Measurements from ENCODE around the gene UGP2.

DNA sequence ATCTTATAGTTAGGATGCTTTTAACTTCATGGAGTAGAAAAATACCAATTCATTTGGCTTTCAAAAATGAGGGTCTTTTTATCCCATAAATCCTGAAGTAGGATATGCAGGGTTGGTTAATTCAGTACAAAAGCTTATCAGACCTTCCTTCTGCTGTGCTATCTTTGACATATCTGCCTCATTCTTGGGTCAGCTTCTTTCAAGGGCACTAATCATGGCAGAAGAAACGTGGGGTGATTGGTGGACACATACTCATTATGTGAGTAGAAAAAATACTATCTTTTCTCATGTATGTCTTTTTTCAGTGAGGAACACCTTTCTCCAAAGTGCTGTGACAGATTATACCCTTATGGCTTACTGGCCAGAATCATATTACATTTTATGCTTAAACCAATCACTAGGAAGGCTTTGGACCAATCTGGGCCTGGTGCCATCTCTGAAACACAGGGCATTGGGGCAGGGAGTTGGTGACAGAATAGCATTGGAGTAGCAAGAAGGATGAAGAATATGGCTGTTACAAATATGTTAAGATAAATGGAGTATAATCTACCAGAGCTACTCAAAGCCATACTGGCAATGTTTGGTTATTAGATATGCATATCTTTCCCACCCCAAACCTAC lies 10.1 kb downstream of the UGP2 start:
- TF ChIP-seq CTCF (IDR thresholded peaks at IDR 0.05; ENCODE audit: low read depth, low read length, poor library complexity, severe bottlenecking) (no peak), EZH2phosphoT487 (IDR thresholded peaks at IDR 0.05; ENCODE audit: borderline replicate concordance, low read length) (no peak)
